Measurements from ENCODE around the gene SPATA13.

DNA sequence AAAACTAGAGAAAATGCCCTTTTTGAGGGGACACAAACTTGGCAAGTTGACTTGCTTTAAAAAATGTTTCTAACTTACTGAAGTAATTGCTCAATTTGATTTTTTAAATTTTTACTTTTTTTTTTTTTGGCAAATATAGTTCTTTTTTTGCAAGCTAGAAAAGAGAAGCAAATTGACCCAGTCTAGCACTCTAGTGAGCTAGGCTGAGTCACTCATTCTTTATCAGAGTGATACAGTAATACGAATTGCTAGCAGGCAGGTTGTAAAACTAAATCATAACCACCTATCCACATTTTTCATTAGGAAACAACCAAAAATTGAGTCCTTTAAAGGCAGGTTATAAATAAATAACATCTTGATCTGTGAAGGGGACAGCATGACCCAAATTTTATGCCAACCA is 97.0 kb downstream of the SPATA13 start:
- TF ChIP-seq, protein P1, sequence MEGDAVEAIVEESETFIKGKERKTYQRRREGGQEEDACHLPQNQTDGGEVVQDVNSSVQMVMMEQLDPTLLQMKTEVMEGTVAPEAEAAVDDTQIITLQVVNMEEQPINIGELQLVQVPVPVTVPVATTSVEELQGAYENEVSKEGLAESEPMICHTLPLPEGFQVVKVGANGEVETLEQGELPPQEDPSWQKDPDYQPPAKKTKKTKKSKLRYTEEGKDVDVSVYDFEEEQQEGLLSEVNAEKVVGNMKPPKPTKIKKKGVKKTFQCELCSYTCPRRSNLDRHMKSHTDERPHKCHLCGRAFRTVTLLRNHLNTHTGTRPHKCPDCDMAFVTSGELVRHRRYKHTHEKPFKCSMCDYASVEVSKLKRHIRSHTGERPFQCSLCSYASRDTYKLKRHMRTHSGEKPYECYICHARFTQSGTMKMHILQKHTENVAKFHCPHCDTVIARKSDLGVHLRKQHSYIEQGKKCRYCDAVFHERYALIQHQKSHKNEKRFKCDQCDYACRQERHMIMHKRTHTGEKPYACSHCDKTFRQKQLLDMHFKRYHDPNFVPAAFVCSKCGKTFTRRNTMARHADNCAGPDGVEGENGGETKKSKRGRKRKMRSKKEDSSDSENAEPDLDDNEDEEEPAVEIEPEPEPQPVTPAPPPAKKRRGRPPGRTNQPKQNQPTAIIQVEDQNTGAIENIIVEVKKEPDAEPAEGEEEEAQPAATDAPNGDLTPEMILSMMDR (conservative IDR thresholded peaks at IDR 0.05), result no peak
- TF ChIP-seq EZH2 (IDR thresholded peaks at IDR 0.05; ENCODE audit: low read depth), result no peak

Data from PC-9 (cell line).